K562 (cell line): ENCODE data around the gene AOC3. TPM values are rescaled to one million over a fixed set of nuclear protein-coding genes. Genes with fewer than 3 reads are reported as not detected.

Source experiments
- ATAC-seq: fragments of 200-7000 bp; cut with Tn5 transposase; 3 replicates; pipeline ENCODE4 v1.9.1; 2020; ENCODE audit warnings: moderate library complexity
- BruUV-seq: library from RNA; stranded (reverse); fragments of 400-500 nt; replicated peaks from 2 replicates; lab custom pipeline; 2021; lab: Mats Ljungman, UMichigan
- CTCF ChIA-PET: fragments of 300-600 bp; formaldehyde crosslinking; extraction: SDS; loops from one replicate; lab custom pipeline; 2021; ENCODE audit warnings: low intra/inter-chr PET ratio; lab: Yijun Ruan, JAX
- POLR2A ChIA-PET: fragments of 300-600, 350-650 bp; sonication (Branson Sonifier 250); formaldehyde crosslinking; extraction: SDS; loops from one replicate; lab custom pipeline; 2021; ENCODE audit warnings: antibody characterized with exemption, inconsistent platforms; lab: Yijun Ruan, JAX
- DNase-seq, 4 experiments: peaks; one replicate each; pipeline versions ENCODE4 v3.0.0 to v3.0.0-alpha.2; 2011 to 2018; ENCODE audit warnings: low spot score in 3 of 4, mixed read lengths in 3 of 4; ENCODE audit errors: extremely low read depth in 1 of 4
- FAIRE-seq: peaks from 2 replicates; lab custom pipeline; 2011; peaks lifted over from hg19 to GRCh38; lab: Jason Lieb, UNC
- H2AFZ ChIP-seq: 2 replicates; pipeline ENCODE4 v1.6.0; 2011; ENCODE audit warnings: low read depth, low read length, control low read depth, inconsistent platforms
- H3K27ac ChIP-seq: fragments of 200-600 bp; 3 replicates; pipeline ENCODE4 v1.8.0; 2011; ENCODE audit warnings: low read depth, mild to moderate bottlenecking, control low read depth, inconsistent platforms, low read length, moderate library complexity, mixed read lengths; ENCODE audit errors: extremely low read depth
- H3K27me3 ChIP-seq, 2 experiments: fragments of 300-600 bp in 1 of 2; 2 replicates in 1 of 2; 3 replicates in 1 of 2; pipeline versions ENCODE4 v1.6.0 to v1.8.0; 2011; ENCODE audit warnings: inconsistent platforms in 2 of 2, low read length in 2 of 2, mild to moderate bottlenecking in 1 of 2, mixed read lengths in 1 of 2, moderate library complexity in 1 of 2; ENCODE audit not compliant: control insufficient read depth in 2 of 2, insufficient read depth in 2 of 2
- H3K36me3 ChIP-seq: fragments of 300-600 bp; 3 replicates; pipeline ENCODE4 v1.8.0; 2011; ENCODE audit warnings: mild to moderate bottlenecking, low read length, inconsistent platforms; ENCODE audit not compliant: control insufficient read depth, insufficient read depth
- H3K4me1 ChIP-seq, 2 experiments: fragments of 200-600 bp in 1 of 2; replicated peaks in 1 of 2; 2 replicates in 1 of 2; 3 replicates in 1 of 2; pipeline versions ENCODE4 v1.5.1 to v1.8.0; 2011; ENCODE audit warnings: inconsistent platforms in 2 of 2, low read length in 2 of 2, mild to moderate bottlenecking in 1 of 2, mixed read lengths in 1 of 2, moderate library complexity in 1 of 2; ENCODE audit not compliant: control insufficient read depth in 2 of 2, insufficient read depth in 2 of 2
- H3K4me2 ChIP-seq: 2 replicates; pipeline ENCODE4 v1.6.1; 2011; ENCODE audit warnings: low read length, control low read depth, inconsistent platforms, mixed read lengths; ENCODE audit not compliant: insufficient read depth
- H3K4me3 ChIP-seq: fragments of 200-600 bp; sonication (generic), shearing (Covaris generic); 2 replicates; pipeline ENCODE4 v1.5.1; 2016; ENCODE audit warnings: control low read depth, inconsistent platforms
- H3K79me2 ChIP-seq: fragments of 200-600 bp; 3 replicates; pipeline ENCODE4 v1.8.0; 2011; ENCODE audit warnings: low read length, inconsistent platforms; ENCODE audit not compliant: control insufficient read depth, insufficient read depth
- H3K9ac ChIP-seq, 2 experiments: 2 replicates each; pipeline versions ENCODE4 v1.6.0 to v1.6.1; 2011; ENCODE audit warnings: low read depth in 2 of 2, low read length in 2 of 2, control low read depth in 1 of 2, inconsistent platforms in 1 of 2, mild to moderate bottlenecking in 1 of 2, mixed read lengths in 1 of 2; ENCODE audit not compliant: insufficient read depth in 1 of 2
- H3K9me1 ChIP-seq: one replicate; pipeline ENCODE4 v1.6.0; 2011; ENCODE audit warnings: inconsistent platforms, mild to moderate bottlenecking, low read length, moderate library complexity; ENCODE audit not compliant: control insufficient read depth, insufficient read depth
- H3K9me3 ChIP-seq: replicated peaks from 2 replicates; pipeline ENCODE4 v1.5.1; 2011; ENCODE audit warnings: low read depth, low read length, inconsistent platforms; ENCODE audit not compliant: control insufficient read depth, insufficient read depth
- H4K20me1 ChIP-seq: replicated peaks from 2 replicates; pipeline ENCODE4 v1.6.1; 2011; ENCODE audit warnings: low read length, inconsistent platforms, mixed read lengths; ENCODE audit not compliant: control insufficient read depth, insufficient read depth
- CBX1 ChIP-seq: sonication (generic); IDR thresholded peaks from 2 replicates; pipeline ENCODE4 v1.6.1; 2016; ENCODE audit warnings: antibody characterized with exemption, low read depth, mild to moderate bottlenecking
- CHD1 ChIP-seq: fragments of 200-600 bp; sonication (generic); IDR thresholded peaks from one replicate; pipeline ENCODE4 v1.6.1; 2012; ENCODE audit warnings: mild to moderate bottlenecking, moderate library complexity, low read length, inconsistent platforms
- ERF ChIP-seq: fragments of 450-650 bp; formaldehyde crosslinking; IDR thresholded peaks from 2 replicates; pipeline ENCODE4 v1.4.0; 2020; ENCODE audit warnings: mild to moderate bottlenecking, mixed read lengths
- KLF6 ChIP-seq: fragments of 250-450 bp; sonication (Bioruptor Pico); IDR thresholded peaks from 2 replicates; pipeline ENCODE4 v1.4.0; 2020; ENCODE audit warnings: mild to moderate bottlenecking, moderate library complexity, borderline replicate concordance
- MTF1 ChIP-seq: fragments of 250-450 bp; sonication (Bioruptor Pico); IDR thresholded peaks from 2 replicates; pipeline ENCODE4 v1.9.0; 2021; ENCODE audit warnings: moderate library complexity, mild to moderate bottlenecking, inconsistent platforms, borderline replicate concordance
- WGBS: fragments of 100-300 bp; shearing (Covaris generic); methylation state at CpG from one replicate; pipeline ENCODE4 v1.1.6; 2016; ENCODE audit warnings: low coverage, mixed read lengths; ENCODE audit not compliant: insufficient coverage; ENCODE audit errors: missing lambda C conversion rate; 5-methylcytosine and 5-hydroxymethylcytosine counted together
- in situ Hi-C: fragments of 300-500 bp; cut with MboI; formaldehyde crosslinking; loops from 4 replicates; pipeline ENCODE4 v1.15.0; 2018; ENCODE audit warnings: inconsistent platforms, mixed read lengths
- intact Hi-C: fragments of 100-400 bp; cut with micrococcal nuclease; formaldehyde crosslinking; loops from 2 replicates; pipeline ENCODE4 v1.14.2; 2022
- polyA plus RNA-seq, 8 experiments: library from polyadenylated mRNA; depleted of rRNA in 4 of 8; stranded (reverse) in 5 of 8; unstranded in 3 of 8; fragments of >200 nt; fragmentation: Nextera tagmentation in 2 of 8; fragmentation: Illumina TruSeq in 1 of 8; extraction: Ambion mirVana in 2 of 8; extraction: Trizol in 1 of 8; gene quantifications; 2 replicates each; pipeline versions ENCODE4 v1.2.1 to v1.2.3, GENCODE V29; 2011 to 2014; ENCODE audit warnings: inconsistent platforms in 1 of 8, missing spikeins in 1 of 8
- total RNA-seq, 7 experiments: library from RNA; depleted of rRNA in 6 of 7; stranded (reverse); fragments of >200 nt in 6 of 7; fragmentation: Illumina TruSeq in 2 of 7; extraction: Trizol in 2 of 7; gene quantifications; 2 replicates each; pipeline versions ENCODE4 v1.2.1 to v1.2.3, GENCODE V29; 2011 to 2021; ENCODE audit warnings: low replicate concordance in 1 of 7
- TF ChIP-seq, protein P1 (sequence below): fragments of 250-450 bp; sonication (Bioruptor Pico); IDR thresholded peaks from 2 replicates; pipeline ENCODE4 v1.4.0; 2020; ENCODE audit warnings: mild to moderate bottlenecking
- TF ChIP-seq, protein P2 (sequence below): fragments of 450-650 bp; conservative IDR thresholded peaks from 2 replicates; pipeline ENCODE4 v1.6.1; 2016; ENCODE audit warnings: missing genetic modification characterization, low read depth, mild to moderate bottlenecking, control low read depth, missing compliant biosample characterization

AOC3 gene
- total and polyA plus RNA-seq, 9 of the 15 experiments (the other 6 are each of a cell fraction or from before 2014, with no cell fraction given), result 0.09 to 0.42 (median 0.22) TPM; not detected in 3

DNA sequence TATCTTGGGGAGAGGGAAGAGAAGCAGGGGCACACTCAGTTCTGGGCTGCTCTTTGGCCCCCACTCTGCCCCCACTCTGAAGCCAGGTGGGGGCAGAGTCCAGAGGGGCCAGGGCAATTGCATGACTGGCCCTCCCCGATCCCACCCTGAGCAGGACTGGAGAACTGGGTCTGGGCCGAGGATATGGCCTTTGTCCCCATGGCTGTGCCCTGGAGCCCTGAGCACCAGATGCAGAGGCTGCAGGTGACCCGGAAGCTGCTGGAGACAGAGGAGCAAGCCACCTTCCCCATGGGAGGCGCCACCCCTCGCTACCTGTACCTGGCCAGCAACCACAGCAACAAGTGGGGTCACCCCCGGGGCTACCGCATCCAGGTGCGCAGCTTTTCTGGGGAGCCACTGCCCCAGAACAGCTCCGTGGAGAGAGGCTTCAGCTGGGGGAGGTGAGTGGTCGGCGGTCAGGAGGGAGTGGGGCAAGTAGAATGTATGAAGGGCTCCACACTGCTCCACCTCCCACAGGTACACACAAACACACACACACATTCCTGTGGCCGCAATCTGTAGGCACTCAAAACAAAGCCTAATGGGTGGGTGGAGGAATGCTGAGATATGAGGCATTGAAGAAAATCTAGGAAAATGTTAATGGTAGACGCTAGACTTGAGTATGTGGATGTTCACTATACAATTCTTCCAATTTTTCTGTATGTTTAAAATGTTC is 21.4 kb downstream of the AOC3 start:
- ATAC-seq (no peak), FAIRE-seq (no peak), DNase-seq (no peak)
- in situ Hi-C loops (no loop called here), intact Hi-C loops (no loop called here)
- Histone ChIP-seq H3K9ac (no peak overlapping the region), H3K27ac (no peak overlapping the region), H4K20me1 (0 out of 2 replicates have a peak, but pooled peaks cover 3% of the 10 kb centered on the region), H3K4me3 (no peak overlapping the region), H3K9me1 (no peaks in the 10 kb centered on the region), H2AFZ (no peak overlapping the region), H3K27me3 (peaks cover 21 to 37% of the 10 kb centered on the region in 2 experiments), H3K9me3 (no peaks in the 10 kb centered on the region), H3K79me2 (no peaks in the 10 kb centered on the region), H3K36me3 (no peaks in the 10 kb centered on the region), H3K4me1 (peaks cover 0 to 12% of the 10 kb centered on the region in 2 experiments; a peak in 1 of 5 replicates), H3K4me2 (no peak overlapping the region)
- POLR2A ChIA-PET, result interaction anchor here (0.6 to 1.0 kb wide), 2 partner anchors 48 to 74 kb away, joined by 3 to 4 read pairs; partner anchors contain the start of genes CNTD1 and COA3
- BruUV-seq, result no TSS peak
- WGBS, result 18% methylated on average over 13 of the region's 13 CpGs
- CTCF ChIA-PET, result no interaction called here
- TF ChIP-seq ERF (no peak), CBX1 (no peak), MTF1 (CRISPR knock-in tag) (no peak), CHD1 (no peak), KLF6 (CRISPR knock-in tag) (no peak)
- TF ChIP-seq, protein P1, sequence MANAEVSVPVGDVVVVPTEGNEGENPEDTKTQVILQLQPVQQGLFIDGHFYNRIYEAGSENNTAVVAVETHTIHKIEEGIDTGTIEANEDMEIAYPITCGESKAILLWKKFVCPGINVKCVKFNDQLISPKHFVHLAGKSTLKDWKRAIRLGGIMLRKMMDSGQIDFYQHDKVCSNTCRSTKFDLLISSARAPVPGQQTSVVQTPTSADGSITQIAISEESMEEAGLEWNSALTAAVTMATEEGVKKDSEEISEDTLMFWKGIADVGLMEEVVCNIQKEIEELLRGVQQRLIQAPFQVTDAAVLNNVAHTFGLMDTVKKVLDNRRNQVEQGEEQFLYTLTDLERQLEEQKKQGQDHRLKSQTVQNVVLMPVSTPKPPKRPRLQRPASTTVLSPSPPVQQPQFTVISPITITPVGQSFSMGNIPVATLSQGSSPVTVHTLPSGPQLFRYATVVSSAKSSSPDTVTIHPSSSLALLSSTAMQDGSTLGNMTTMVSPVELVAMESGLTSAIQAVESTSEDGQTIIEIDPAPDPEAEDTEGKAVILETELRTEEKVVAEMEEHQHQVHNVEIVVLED (CRISPR knock-in tag), result no peak
- TF ChIP-seq, protein P2, sequence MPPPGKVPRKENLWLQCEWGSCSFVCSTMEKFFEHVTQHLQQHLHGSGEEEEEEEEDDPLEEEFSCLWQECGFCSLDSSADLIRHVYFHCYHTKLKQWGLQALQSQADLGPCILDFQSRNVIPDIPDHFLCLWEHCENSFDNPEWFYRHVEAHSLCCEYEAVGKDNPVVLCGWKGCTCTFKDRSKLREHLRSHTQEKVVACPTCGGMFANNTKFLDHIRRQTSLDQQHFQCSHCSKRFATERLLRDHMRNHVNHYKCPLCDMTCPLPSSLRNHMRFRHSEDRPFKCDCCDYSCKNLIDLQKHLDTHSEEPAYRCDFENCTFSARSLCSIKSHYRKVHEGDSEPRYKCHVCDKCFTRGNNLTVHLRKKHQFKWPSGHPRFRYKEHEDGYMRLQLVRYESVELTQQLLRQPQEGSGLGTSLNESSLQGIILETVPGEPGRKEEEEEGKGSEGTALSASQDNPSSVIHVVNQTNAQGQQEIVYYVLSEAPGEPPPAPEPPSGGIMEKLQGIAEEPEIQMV, result no peak
